Measurements from ENCODE around the gene HNRNPUL1.

HNRNPUL1 gene

DNA sequence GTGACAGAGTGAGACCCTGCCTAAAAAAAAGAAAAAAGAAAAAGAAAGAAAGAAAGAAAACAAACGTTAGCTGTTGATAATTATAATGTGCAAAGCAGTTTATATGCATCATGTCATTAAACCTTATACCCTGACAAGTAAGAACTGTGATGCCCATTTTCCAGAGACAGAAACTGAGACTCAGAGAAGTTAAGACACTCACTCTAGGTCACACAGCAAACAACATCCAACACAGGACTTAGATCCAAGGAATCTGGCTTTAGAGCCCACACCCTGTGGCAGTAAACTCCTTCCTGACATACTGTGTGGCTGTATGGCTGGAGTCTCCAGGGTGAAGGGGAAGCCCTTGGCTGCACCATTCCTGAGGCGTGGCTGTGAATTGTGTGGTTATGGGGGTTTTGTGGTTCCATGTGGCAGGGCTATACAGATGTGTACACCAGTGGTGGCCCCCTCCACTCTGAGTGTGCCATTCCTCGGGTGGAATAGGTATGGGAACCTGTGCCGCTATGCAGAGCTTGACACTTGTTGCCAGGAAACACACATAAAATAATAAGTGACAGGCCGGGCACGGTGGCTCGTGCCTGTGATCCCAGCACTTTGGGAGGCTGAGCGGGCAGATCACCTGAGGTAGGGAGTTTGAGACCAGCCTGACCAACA lies 29.5 kb upstream of the HNRNPUL1 start:
- DNase-seq (ENCODE audit: low read depth): no peak

- DNase-seq (ENCODE audit: low read depth): no peak
These were observed 28.7 kb upstream of the HNRNPUL1 start for GRCh38 chr19:41235480-41235879.

GRCh38 chr19:41238244-41238643 lies 25.9 kb upstream of the HNRNPUL1 start:
- DNase-seq (ENCODE audit: low read depth): no peak

DNA sequence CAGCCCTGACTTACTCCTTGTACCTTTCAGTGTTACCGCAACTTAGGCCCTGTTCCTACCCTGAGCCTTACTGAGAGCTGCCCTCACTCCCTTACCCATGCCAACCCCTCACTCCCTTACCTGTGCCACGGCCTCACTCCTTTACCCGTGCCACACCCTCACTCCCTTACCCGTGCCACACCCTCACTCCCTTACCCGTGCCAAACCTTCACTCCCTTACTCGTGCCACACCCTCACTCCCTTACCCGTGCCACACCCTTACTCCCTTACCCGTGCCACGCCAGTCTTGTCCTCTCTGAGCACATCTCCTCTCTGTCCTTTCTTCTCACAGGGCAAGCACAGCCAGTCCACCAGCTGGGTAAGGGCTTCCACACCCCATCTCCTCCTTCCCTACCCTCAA lies 24.8 kb upstream of the HNRNPUL1 start:
- no peak for DNase-seq (ENCODE audit: low read depth)

- DNase-seq (ENCODE audit: low read depth): no peak
These were observed 24.1 kb upstream of the HNRNPUL1 start for GRCh38 chr19:41239961-41240574.

GRCh38 chr19:41241859-41242258 lies 22.3 kb upstream of the HNRNPUL1 start:
- no peak for DNase-seq (ENCODE audit: low read depth)

DNA sequence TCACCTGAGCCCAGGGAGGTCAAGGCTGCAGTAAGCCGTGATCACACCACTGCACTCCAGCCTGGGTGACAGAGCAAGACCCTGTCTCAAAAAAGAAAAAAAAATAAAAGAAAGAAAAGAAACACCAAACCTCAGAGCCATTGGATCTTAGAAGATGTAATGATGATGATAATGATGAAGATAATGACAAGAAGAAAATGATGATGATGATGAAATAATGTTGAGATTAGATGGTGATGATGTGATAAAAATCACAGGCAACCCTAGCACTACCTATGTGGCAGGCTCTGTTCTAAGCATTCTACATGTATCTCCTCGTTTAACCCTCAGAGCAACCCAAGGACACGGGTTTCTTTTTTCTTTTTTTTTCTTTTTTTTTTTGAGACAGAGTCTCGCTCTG lies 20.1 kb upstream of the HNRNPUL1 start:
- DNase-seq (ENCODE audit: low read depth): no peak

- DNase-seq (ENCODE audit: low read depth): no peak
These were observed 18.3 kb upstream of the HNRNPUL1 start for GRCh38 chr19:41245843-41246242.

GRCh38 chr19:41248895-41249294 lies 15.3 kb upstream of the HNRNPUL1 start:
- DNase-seq (ENCODE audit: low read depth): no peak

DNA sequence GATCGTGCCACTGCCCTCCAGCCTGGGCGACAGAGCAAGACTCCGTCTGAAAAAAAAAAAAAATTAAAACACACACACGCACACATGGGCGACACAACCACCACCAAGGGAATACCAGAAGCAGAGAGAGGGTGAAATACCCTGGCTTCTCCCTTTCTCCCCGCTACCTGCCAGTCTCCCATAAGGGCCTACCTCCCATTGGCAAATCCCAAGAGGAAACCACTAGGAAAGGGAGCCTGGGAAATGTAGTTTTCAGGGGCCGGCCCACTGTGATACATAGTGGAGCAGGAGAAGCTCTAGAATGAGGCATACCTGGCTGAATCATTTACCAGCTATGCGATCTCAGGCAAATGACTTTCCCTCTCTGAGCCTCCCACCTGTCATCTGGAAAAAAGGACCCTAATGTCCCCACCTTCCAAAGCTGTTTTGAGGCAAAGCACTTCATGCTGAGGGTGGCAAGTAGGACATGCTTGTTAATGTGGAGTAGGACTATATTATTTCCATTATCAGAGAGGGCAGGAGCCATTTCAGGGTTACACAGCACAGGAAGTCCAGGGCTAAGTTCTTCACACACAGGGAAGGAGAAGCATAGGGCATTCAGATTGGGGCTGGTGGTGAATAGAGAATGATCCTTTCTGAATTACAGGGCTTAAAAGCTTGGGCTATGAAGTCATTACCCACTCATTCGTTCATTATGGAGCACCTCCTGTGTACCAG lies 14.3 kb upstream of the HNRNPUL1 start:
- no peak for DNase-seq (ENCODE audit: low read depth)

GRCh38 chr19:41253660-41254059 lies 10.5 kb upstream of the HNRNPUL1 start:
- no peak for DNase-seq (ENCODE audit: low read depth)

GRCh38 chr19:41255171-41255570 lies 9.0 kb upstream of the HNRNPUL1 start:
- no peak for DNase-seq (ENCODE audit: low read depth)

DNA sequence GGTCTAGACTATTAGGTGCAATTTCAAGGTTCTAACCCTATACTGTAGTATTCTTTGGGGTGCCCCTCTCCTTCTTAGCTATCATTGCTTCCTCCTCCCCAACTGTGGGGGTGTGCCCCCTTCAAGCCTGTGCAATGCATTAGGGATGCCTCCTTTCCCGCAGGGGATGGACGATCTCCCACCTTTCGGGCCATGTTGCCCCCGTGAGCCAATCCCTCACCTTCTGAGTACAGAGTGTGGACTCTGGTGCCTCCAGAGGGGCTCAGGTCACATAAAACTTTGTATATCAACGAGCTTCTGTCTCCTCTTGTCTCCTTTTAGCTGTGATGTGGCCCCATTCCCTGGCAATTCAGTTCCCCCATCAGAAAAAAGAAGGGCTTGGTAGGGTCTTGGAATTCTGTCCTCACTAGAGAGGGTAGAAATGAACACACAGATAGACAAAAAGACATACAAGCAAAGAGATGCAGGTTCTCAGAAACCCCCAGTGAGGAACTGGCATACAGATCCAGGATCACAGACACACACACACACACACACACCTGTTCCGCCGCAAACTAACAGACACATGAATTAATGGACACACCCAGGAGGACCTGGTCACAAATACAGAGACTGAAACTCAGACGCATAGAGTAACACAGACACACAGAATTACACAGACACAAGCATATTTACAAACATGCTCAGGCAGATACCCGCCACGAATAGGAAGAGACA lies 2.5 kb upstream of the HNRNPUL1 start:
- DNase-seq (ENCODE audit: low read depth): no peak

GRCh38 chr19:41263042-41263849 lies 926 bp upstream of the HNRNPUL1 start:
- DNase-seq (ENCODE audit: low read depth): peak; percentile 71

DNA sequence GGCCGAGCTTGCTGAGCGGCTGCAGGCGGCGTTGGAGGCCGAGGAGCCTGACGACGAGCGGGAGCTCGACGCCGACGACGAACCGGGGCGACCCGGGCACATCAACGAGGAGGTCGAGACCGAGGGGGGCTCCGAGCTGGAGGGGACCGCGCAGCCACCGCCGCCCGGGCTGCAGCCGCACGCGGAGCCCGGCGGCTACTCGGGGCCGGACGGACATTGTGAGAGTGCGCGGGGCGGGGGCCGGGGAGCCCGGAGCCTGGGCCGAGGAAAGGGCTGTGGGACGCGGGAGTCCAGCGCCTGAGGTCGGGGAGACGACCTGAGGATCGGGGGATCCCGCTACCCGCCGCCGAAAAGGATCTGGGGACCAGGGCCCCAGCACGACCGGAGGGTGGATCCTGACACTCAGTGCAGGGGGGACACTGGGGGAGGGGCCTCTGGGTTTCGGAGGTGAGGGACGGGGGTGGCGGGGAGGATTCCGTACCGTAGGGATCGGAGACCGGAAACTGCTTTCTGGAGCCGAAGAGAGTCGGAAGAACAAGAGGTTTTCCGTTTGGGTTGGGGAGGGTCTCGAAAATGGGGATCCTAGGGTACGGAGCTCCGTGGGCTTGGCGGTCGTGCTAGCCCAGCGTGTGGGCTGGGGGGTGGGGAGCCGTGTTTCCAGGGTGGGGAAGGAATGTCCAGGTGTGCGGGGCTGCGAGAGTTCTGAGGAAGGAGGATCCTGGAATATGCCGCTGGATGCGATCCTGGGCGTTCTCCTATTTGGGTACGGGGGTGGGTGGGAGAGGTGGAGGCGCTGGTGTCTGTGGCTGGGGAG lies 616 bp downstream of the HNRNPUL1 start:
- no peak for DNase-seq (ENCODE audit: low read depth)

GRCh38 chr19:41265395-41266153 lies 1.4 kb downstream of the HNRNPUL1 start:
- DNase-seq (ENCODE audit: low read depth): no peak

GRCh38 chr19:41269055-41269454 lies 4.9 kb downstream of the HNRNPUL1 start:
- DNase-seq (ENCODE audit: low read depth): no peak

GRCh38 chr19:41269571-41269970 lies 5.4 kb downstream of the HNRNPUL1 start:
- no peak for DNase-seq (ENCODE audit: low read depth)

GRCh38 chr19:41273076-41273475 lies 8.9 kb downstream of the HNRNPUL1 start:
- no peak for DNase-seq (ENCODE audit: low read depth)

- DNase-seq (ENCODE audit: low read depth): no peak
These were observed 10.6 kb downstream of the HNRNPUL1 start for GRCh38 chr19:41274802-41275201.

All from activated gamma-delta T cell treated with anti-CD3 and anti-CD28 coated beads, Interleukin-2, amount 50 U/mL, for 16 hours (primary cell).